DND-41 (cell line): ENCODE measurements around the gene ENGASE.

ENCODE experiments used
- ATAC-seq: fragments of 200-7000 bp; cut with Tn5 transposase; 3 replicates; pipeline ENCODE4 v1.9.1; 2021; ENCODE audit warnings: low read depth; ENCODE audit not compliant: insufficient read depth
- DNase-seq: peaks from one replicate; pipeline ENCODE4 v3.0.0-alpha.2; 2020
- H2AFZ ChIP-seq: 2 replicates; pipeline ENCODE4 v1.6.0; 2012; ENCODE audit warnings: low read depth, low read length
- H3K27ac ChIP-seq: 2 replicates; pipeline ENCODE4 v1.5.1; 2012; ENCODE audit warnings: low read length, inconsistent platforms
- H3K27me3 ChIP-seq: fragments of 200-600 bp; sonication (generic); 2 replicates; pipeline ENCODE4 v1.6.0; 2012; ENCODE audit warnings: low read length, mild to moderate bottlenecking, inconsistent platforms; ENCODE audit not compliant: insufficient read depth, poor library complexity
- H3K36me3 ChIP-seq: 2 replicates; pipeline ENCODE4 v1.5.1; 2012; ENCODE audit warnings: low read length, inconsistent platforms; ENCODE audit not compliant: insufficient read depth
- H3K4me1 ChIP-seq: 2 replicates; pipeline ENCODE4 v1.5.1; 2012; ENCODE audit warnings: mild to moderate bottlenecking, low read length; ENCODE audit not compliant: insufficient read depth
- H3K4me2 ChIP-seq: 2 replicates; pipeline ENCODE4 v1.6.0; 2012; ENCODE audit warnings: mild to moderate bottlenecking, moderate library complexity, low read length, inconsistent platforms; ENCODE audit not compliant: insufficient read depth
- H3K4me3 ChIP-seq, 2 experiments: fragments of 200-600 bp in 1 of 2; shearing (Covaris generic) in 1 of 2; 2 replicates each; pipeline ENCODE4 v1.5.1; 2012 to 2016; ENCODE audit warnings: inconsistent platforms in 2 of 2, low read length in 2 of 2, mild to moderate bottlenecking in 2 of 2, low read depth in 1 of 2, moderate library complexity in 1 of 2
- H3K79me2 ChIP-seq: 2 replicates; pipeline ENCODE4 v1.6.0; 2012; ENCODE audit warnings: low read length, inconsistent platforms; ENCODE audit not compliant: insufficient read depth
- H3K9ac ChIP-seq: 2 replicates; pipeline ENCODE4 v1.6.0; 2012; ENCODE audit warnings: low read depth, mild to moderate bottlenecking, inconsistent platforms, low read length, moderate library complexity
- H3K9me3 ChIP-seq: 2 replicates; pipeline ENCODE4 v1.5.1; 2012; ENCODE audit warnings: low read length, moderate library complexity, mild to moderate bottlenecking, inconsistent platforms; ENCODE audit not compliant: insufficient read depth, severe bottlenecking
- H4K20me1 ChIP-seq: 2 replicates; pipeline ENCODE4 v1.6.0; 2012; ENCODE audit warnings: low read length; ENCODE audit not compliant: insufficient read depth
- CTCF ChIP-seq: IDR thresholded peaks from 2 replicates; pipeline ENCODE4 v1.5.1; 2012; ENCODE audit warnings: borderline replicate concordance, low read length, moderate library complexity, mild to moderate bottlenecking; ENCODE audit not compliant: poor library complexity, severe bottlenecking; ENCODE audit errors: extremely low read depth
- EZH2 ChIP-seq: IDR thresholded peaks from 3 replicates; pipeline ENCODE4 v1.6.1; 2012; ENCODE audit warnings: borderline replicate concordance, low read depth, mild to moderate bottlenecking, moderate library complexity, low read length, inconsistent platforms; ENCODE audit not compliant: severe bottlenecking

Gene ENGASE

GRCh38 chr17:79031996-79032875 lies 42.4 kb upstream of the ENGASE start:
- Histone ChIP-seq H2AFZ (no peak overlapping the region), H4K20me1 (peaks cover 3% of the 10 kb centered on the region), H3K9me3 (no peaks in the 10 kb centered on the region), H3K36me3 (no peaks in the 10 kb centered on the region), H3K27ac (no peak overlapping the region), H3K79me2 (no peaks in the 10 kb centered on the region), H3K27me3 (peaks cover 4% of the 10 kb centered on the region), H3K4me2 (no peak overlapping the region), H3K4me1 (no peaks in the 10 kb centered on the region), H3K9ac (no peak overlapping the region), H3K4me3 (no peak overlapping the region)
- TF ChIP-seq EZH2, result no peak
- TF ChIP-seq CTCF, result no peak
- ATAC-seq (no peak), DNase-seq (no peak)

DNA sequence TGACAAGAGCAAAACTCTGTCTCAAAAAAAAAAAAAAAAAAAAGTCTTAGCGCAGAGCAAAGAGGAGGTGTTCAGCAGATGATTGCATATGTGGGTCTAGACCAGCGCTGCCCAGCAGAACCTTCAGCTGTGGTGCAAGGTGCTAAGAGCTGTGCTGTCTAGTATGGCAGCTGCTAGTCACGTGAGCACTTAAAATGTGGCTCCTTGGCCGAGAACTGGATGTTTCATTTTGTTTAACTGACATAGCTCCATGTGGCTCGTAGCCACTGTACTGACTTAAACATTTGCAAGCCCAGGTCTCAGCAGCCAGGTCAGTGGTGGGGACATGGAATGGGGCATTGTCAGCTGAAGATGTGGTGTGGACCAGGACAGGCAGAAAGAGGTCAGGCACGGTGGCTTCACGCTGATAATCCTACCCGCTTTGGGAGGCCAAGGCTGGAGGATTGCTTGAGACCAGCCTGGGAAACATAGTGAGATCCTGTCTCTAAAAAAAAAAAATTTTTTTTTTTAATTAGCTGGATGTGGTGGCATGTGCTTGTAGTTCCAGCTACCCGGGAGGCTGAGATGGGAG lies 41.5 kb upstream of the ENGASE start:
- H3K27me3 ChIP-seq, result no peaks in the 10 kb centered on the region
- DNase-seq, result no peak
- no peak overlapping the region for H3K27ac ChIP-seq
- H2AFZ ChIP-seq, result no peak overlapping the region
- TF ChIP-seq EZH2 (no peak), CTCF (no peak)
- no peak overlapping the region for H3K4me2 ChIP-seq
- H3K4me3 ChIP-seq, result no peak overlapping the region
- H3K79me2 ChIP-seq, result no peaks in the 10 kb centered on the region
- no peaks in the 10 kb centered on the region for H3K9me3 ChIP-seq
- ATAC-seq, result no peak
- H3K4me1 ChIP-seq, result no peaks in the 10 kb centered on the region
- no peak overlapping the region for H3K9ac ChIP-seq
- H3K36me3 ChIP-seq, result no peaks in the 10 kb centered on the region
- no peaks in the 10 kb centered on the region; the same call in 1 of the 2 replicates for H4K20me1 ChIP-seq

GRCh38 chr17:79033741-79034501 lies 40.7 kb upstream of the ENGASE start:
- no peaks in the 10 kb centered on the region for H3K27me3 ChIP-seq
- H3K4me1 ChIP-seq, result no peaks in the 10 kb centered on the region
- H3K4me2 ChIP-seq, result no peak overlapping the region
- DNase-seq (no peak), ATAC-seq (no peak)
- no peak overlapping the region for H3K9ac ChIP-seq
- no peaks in the 10 kb centered on the region for H3K79me2 ChIP-seq
- no peaks in the 10 kb centered on the region for H3K36me3 ChIP-seq
- no peak overlapping the region for H3K27ac ChIP-seq
- TF ChIP-seq EZH2 (no peak), CTCF (no peak)
- H3K9me3 ChIP-seq, result no peaks in the 10 kb centered on the region
- no peak overlapping the region for H2AFZ ChIP-seq
- H4K20me1 ChIP-seq, result no peaks in the 10 kb centered on the region; the same call in 1 of the 2 replicates
- no peak overlapping the region for H3K4me3 ChIP-seq
